Progenitor cell of endocrine pancreas (in vitro differentiated cells): ENCODE data around the gene PVALB. TPM values are rescaled to one million over a fixed set of nuclear protein-coding genes. Genes with fewer than 3 reads are reported as not detected.
A peak's percentile ranks its signal among the peaks of the same experiment; 100 is the strongest.

Experiments
- DNase-seq: peaks from one replicate; pipeline ENCODE4 v3.0.0; 2021; ENCODE audit warnings: low spot score; ENCODE audit not compliant: unreplicated experiment
- H3K27ac Mint-ChIP-seq: 2 replicates; pipeline ENCODE4 v1.8.0; 2021; ENCODE audit warnings: mild to moderate bottlenecking, moderate library complexity, mixed read lengths
- H3K27me3 Mint-ChIP-seq: 2 replicates; pipeline ENCODE4 v1.8.0; 2021; ENCODE audit warnings: mixed read lengths
- H3K36me3 Mint-ChIP-seq: 2 replicates; pipeline ENCODE4 v1.8.0; 2022; ENCODE audit warnings: mixed read lengths; ENCODE audit not compliant: insufficient read depth
- H3K4me1 Mint-ChIP-seq: 2 replicates; pipeline ENCODE4 v1.8.0; 2021; ENCODE audit warnings: low read depth, mixed read lengths
- H3K4me3 Mint-ChIP-seq: 2 replicates; pipeline ENCODE4 v1.8.0; 2021; ENCODE audit warnings: low read depth, mild to moderate bottlenecking, moderate library complexity, mixed read lengths
- H3K9me3 Mint-ChIP-seq: 2 replicates; pipeline ENCODE4 v1.8.0; 2021; ENCODE audit warnings: low read depth, mixed read lengths
- total RNA-seq: library from RNA; stranded (reverse); gene quantifications from 2 replicates; pipeline ENCODE4 v1.2.1, GENCODE V29; 2021
- TF ChIP-seq, protein P1 (sequence below): fragments of 200-600 bp; sonication (generic); IDR thresholded peaks from one replicate; pipeline ENCODE4 v1.5.0; 2021; ENCODE audit warnings: antibody characterized with exemption, mild to moderate bottlenecking; ENCODE audit not compliant: unreplicated experiment

Gene PVALB
- total RNA-seq, 1 donor from 2014 or later = not detected

DNA sequence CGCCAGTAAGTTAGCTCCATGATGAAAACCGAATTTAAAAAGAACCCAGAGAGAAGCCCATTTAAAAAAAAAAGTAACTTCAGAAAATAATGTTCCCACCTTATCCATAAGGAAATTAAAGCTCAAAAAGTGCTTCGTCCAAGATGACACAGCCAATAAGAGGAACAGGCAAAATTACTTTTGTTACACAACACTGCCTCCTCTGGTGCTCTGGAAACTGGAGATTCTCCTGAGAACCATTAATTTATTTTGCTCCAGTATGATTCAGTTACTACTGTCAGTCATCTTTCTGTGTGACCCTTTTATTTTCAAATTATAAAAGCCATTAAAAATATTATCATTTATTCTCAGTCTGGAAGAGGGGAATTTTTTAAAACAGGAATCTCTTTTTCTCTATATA is 42.9 kb downstream of the PVALB start:
- TF ChIP-seq, protein P1, sequence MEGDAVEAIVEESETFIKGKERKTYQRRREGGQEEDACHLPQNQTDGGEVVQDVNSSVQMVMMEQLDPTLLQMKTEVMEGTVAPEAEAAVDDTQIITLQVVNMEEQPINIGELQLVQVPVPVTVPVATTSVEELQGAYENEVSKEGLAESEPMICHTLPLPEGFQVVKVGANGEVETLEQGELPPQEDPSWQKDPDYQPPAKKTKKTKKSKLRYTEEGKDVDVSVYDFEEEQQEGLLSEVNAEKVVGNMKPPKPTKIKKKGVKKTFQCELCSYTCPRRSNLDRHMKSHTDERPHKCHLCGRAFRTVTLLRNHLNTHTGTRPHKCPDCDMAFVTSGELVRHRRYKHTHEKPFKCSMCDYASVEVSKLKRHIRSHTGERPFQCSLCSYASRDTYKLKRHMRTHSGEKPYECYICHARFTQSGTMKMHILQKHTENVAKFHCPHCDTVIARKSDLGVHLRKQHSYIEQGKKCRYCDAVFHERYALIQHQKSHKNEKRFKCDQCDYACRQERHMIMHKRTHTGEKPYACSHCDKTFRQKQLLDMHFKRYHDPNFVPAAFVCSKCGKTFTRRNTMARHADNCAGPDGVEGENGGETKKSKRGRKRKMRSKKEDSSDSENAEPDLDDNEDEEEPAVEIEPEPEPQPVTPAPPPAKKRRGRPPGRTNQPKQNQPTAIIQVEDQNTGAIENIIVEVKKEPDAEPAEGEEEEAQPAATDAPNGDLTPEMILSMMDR = peak; percentile 45
- H3K27ac Mint-ChIP-seq = no peak overlapping the region
- H3K4me3 Mint-ChIP-seq = peak overlapping the region; percentile 19
- H3K4me1 Mint-ChIP-seq = peaks cover 7% of the 10 kb centered on the region
- peaks cover 3% of the 10 kb centered on the region for H3K36me3 Mint-ChIP-seq
- H3K27me3 Mint-ChIP-seq = peaks cover 9% of the 10 kb centered on the region
- peaks cover 7% of the 10 kb centered on the region for H3K9me3 Mint-ChIP-seq
- DNase-seq = no peak

DNA sequence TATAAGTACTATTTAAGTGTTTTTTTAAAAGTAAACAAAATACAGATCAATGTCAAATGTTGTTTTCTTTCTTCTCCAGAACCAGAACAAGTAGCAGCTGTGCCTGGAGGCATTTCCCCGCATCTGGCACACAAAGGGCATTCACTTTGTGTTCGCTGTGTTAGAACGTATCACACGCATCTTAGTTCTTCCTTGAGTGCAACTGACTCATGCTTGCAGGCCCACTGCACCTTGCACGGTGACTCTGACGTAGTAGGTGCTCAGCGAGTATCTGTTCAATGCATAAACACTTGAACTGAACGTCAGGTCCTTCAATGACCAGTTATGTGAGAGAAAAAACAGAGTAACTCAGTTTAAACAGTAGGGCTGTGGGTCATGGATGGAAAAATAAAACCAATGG is 44.4 kb downstream of the PVALB start:
- peaks cover 7% of the 10 kb centered on the region for H3K4me1 Mint-ChIP-seq
- no peaks in the 10 kb centered on the region for H3K9me3 Mint-ChIP-seq
- no peaks in the 10 kb centered on the region for H3K27me3 Mint-ChIP-seq
- DNase-seq = no peak
- TF ChIP-seq, protein P1 = no peak
- H3K4me3 Mint-ChIP-seq = no peak overlapping the region
- H3K27ac Mint-ChIP-seq = no peak overlapping the region
- no peaks in the 10 kb centered on the region for H3K36me3 Mint-ChIP-seq

DNA sequence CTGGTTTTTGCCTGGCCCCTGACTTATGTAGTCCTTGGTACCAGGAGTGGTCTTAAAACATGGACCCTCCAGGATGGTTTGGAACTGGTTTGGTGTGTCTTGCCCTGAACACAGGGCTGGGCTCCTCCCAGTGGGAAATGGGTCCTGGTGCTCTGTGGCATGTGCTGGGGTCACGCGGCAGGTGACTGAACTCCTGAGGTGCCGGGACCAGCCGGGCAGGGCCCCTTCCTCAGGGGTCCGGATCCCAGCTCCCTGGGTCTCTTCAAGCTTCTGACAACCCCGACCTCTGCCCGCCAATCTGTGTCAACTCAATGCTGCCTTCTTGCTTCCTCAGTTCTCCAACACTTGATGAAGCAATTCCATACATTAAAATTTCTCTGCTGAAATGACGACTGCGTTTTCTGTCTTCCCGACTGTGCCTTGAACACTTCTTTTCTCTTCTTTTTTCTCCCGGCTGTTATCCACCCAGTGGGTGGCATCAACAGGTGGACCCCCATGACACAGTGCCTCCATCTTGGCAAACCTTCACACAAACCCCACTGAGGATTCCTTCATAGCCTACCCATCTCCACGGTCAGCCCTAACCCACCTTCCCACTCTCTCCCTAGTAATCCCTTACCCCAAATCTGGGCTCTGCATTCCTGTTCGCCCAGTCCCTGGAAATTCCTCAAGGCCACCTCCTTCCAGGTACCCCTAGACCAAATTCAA is 45.3 kb downstream of the PVALB start:
- TF ChIP-seq, protein P1 = no peak
- H3K4me1 Mint-ChIP-seq = peaks cover 6% of the 10 kb centered on the region
- H3K36me3 Mint-ChIP-seq = no peaks in the 10 kb centered on the region
- H3K4me3 Mint-ChIP-seq = no peak overlapping the region
- DNase-seq = no peak
- no peaks in the 10 kb centered on the region for H3K9me3 Mint-ChIP-seq
- H3K27me3 Mint-ChIP-seq = no peaks in the 10 kb centered on the region
- no peak overlapping the region for H3K27ac Mint-ChIP-seq

DNA sequence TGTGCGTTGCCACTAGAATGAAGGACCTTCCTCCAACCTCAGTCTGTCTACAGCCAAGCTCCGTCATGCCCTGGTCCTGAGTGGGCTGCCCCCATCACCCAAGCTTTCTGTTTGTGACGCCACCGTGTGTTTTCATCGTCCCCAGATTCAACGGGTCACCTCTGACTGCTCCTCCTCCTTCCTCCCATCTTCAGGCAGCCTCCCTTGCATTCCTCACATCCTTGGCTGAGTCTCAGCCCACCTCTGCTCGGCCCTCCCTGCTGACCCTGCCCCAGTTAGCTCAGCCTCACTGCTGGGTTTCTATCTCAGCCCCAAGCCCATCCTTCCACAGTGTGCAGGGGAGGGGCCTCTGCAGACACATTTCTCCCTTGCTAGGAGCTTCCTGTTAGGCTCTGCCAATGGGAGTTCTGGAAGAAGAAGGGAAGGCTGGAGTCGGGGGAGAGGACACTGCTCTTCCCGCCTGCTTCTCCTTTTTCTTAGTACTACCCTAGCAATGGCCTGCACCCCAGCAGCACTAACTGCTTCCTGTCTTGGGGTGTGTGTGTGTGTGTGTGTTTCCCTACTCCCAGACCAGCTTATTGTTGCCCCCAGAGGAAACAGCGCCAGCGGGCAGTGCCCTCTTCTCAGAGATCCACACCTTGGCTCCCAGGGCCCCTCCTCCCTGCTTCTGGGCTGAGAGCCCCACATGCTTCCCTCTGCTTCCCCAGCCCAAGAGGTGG is 46.2 kb downstream of the PVALB start:
- Mint-ChIP-seq H3K4me1 (peaks cover 4% of the 10 kb centered on the region), H3K27ac (no peak overlapping the region), H3K4me3 (no peak overlapping the region), H3K36me3 (peaks cover 1% of the 10 kb centered on the region), H3K9me3 (no peaks in the 10 kb centered on the region), H3K27me3 (no peaks in the 10 kb centered on the region)
- DNase-seq = no peak
- TF ChIP-seq, protein P1 = no peak

DNA sequence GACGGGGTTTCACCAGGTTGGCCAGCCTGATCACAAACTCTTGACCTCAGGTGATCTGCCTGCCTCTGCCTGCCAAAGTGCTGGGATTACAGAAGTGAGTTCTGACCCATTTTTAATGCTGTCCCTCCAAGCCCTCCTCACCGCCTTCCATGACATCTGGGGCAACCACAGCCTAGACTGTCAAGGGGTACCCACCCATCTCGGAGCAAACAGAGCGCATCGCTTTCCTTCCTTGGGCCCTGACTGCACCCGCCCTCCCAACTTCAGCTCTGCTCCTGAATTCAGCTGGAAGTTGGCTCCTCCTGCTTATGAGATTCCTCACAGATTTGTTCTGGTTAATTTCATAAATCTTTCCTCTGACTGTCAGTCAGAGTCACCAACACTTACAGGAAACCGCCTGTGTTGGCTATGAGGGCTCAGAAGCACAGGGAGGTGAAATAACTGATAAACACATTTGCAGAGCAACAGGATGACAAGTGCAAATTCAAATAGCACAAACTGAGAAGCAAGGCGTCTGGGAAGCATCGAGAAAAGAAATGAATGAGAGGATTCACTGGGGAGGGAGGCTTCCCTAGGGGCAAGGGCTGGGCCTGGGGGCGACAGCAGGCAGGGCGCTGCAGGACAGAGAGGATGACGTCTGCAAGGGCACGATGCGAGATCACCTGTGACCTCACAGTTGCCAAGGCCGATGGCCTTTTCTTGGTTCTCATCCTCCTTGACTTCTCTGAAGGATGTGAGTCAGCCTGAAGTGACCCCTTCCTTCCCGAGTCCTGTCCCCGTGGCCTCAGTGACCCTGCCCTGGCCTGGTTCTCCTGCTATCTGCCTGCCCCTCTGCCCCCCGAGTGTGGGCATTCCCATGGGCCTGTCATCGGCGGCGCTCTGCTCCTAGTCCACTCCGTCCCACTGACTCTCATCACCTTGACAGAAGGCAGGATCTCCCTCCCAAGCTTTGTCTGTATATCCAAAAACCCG is 47.0 kb downstream of the PVALB start:
- no peaks in the 10 kb centered on the region for H3K9me3 Mint-ChIP-seq
- no peaks in the 10 kb centered on the region for H3K4me1 Mint-ChIP-seq
- no peak for DNase-seq
- peaks cover 5% of the 10 kb centered on the region for H3K36me3 Mint-ChIP-seq
- H3K4me3 Mint-ChIP-seq = no peak overlapping the region
- no peaks in the 10 kb centered on the region for H3K27me3 Mint-ChIP-seq
- TF ChIP-seq, protein P1 = no peak
- no peak overlapping the region for H3K27ac Mint-ChIP-seq
